HG02973 (cell line): Measurements from ENCODE around the gene CASK.

Experiments
- ATAC-seq: cut with Tn5 transposase; IDR thresholded peaks from one replicate; pipeline ENCODE4 v1.9.1; 2021; ENCODE audit warnings: moderate library complexity; ENCODE audit not compliant: unreplicated experiment

The CASK gene

DNA sequence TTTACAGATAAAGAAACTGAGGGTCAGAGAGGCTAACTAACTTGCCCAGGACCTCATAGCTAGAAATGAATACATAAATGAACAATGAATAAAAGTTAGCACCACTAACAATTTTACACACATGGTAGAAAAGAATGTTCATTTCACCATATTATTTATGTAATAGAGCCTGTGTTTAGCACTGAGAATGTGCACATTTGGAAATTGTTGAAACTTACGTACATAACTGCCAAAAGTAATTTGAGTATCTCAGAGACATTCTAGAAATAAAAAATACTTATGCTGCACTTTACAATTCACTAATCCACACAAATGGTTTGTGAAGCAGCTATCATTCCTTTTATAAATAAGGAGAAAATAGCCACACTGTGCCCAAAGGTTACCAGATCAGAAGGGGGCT, 9.9 kb downstream of the CASK start:
- ATAC-seq = no peak

DNA sequence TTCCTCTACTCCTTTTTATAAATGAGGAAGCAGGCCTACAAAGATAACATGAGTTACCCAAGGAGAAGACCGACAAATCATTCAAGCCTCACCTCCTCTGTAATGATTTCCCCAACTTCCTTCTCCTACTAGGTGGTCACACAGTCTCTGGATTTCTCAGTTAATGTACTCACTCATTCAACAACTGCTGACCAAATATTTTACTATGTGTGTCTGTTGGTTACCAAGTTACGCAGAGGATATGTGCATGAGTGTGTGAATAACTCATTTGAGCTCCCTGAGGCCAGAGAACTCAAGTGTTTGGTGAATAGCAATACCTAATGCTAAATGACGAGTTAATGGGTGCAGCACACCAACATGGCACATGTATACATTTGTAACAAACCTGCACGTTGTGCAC, 10.4 kb downstream of the CASK start:
- no peak for ATAC-seq

DNA sequence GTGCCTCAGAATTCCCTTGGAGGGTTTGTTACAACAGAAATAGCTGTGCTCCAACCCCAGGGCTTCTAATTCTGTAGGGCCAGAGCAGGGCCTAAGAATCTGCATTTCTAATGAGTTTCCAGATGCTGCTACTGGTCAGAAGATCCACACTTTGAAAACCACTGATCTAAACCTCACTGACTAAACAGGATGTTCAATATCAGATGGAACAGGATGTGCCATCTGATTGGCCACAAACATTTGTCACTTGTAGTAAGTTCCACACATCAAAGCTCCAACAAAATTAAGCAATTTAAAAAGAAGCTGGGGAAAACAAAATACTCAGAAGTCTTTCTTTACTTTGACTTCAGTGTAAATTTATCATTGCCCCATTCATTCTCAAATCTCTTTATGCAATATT, 14.3 kb downstream of the CASK start:
- no peak for ATAC-seq

GRCh38 chrX:41906515-41907187, 16.7 kb downstream of the CASK start:
- no peak for ATAC-seq

DNA sequence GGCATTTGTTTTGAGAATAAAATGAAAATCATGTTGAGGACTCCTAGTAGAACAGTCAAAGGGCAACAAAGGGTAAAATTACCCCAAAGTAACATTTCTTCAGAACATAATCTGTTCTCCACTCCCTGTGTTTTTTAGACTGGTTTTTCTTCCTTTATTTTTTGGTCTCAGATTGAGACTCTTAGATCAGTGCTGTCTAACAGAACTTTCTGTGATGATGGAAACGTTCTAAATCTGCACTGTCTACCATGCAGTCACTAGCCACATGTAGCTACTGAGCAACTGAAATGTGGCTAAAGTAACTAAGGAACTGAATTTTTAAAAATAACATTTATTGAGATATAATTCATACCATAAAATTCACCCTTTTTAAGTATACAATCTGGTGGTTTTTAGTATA, 19.8 kb downstream of the CASK start:
- no peak for ATAC-seq

- ATAC-seq = no peak
These were observed 23.0 kb downstream of the CASK start for GRCh38 chrX:41900321-41900720.

DNA sequence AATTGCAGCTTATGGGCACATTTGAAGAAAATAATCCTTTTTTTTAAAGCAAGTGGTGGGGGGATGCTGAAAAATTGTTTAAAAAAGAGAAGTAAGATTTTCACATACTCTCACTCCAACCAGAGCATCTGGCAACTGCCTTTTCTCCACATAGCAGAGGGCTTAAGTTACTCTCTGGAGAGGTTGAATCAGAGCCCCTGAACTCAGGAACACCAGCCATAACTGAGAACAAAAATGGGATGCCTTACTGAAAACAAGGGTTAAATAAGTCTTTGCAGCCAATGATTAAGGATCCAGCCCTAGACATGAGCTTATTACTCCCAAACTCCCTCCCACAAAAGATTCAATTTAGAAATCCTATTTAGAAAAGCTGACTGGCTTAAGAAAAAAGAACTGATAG, 27.5 kb downstream of the CASK start:
- ATAC-seq = no peak

- no peak for ATAC-seq
These were observed 33.3 kb downstream of the CASK start for GRCh38 chrX:41890026-41890423.

- ATAC-seq = no peak
These were observed 33.9 kb downstream of the CASK start for GRCh38 chrX:41889317-41890025.

- ATAC-seq = no peak
These were observed 35.7 kb downstream of the CASK start for GRCh38 chrX:41887691-41888090.

- no peak for ATAC-seq
These were observed 37.6 kb downstream of the CASK start for GRCh38 chrX:41885724-41886123.

GRCh38 chrX:41881166-41881565, 42.2 kb downstream of the CASK start:
- no peak for ATAC-seq

DNA sequence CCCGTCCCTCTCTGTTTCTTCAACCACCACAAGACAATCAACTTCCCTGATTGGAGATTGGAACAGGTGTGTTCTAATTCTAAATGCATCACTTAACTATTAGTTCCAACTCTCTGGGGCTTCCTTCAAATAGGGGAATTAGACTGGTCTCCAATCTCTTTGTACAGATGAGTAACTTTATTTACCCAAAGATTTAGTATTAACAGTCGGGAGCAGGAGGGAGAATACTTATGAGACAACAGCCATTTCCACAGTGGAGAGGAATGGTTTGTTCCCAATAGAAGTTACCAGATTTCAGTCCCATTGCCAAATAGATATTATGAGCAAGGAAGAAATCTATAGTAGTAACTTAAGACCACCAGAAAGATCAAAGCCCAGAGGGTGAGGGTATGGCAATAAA, 46.2 kb downstream of the CASK start:
- ATAC-seq = no peak

- ATAC-seq = no peak
These were observed 48.2 kb downstream of the CASK start for GRCh38 chrX:41875142-41875541.

- no peak for ATAC-seq
These were observed 52.6 kb downstream of the CASK start for GRCh38 chrX:41870719-41871151.

- no peak for ATAC-seq
These were observed 54.9 kb downstream of the CASK start for GRCh38 chrX:41868392-41868977.

DNA sequence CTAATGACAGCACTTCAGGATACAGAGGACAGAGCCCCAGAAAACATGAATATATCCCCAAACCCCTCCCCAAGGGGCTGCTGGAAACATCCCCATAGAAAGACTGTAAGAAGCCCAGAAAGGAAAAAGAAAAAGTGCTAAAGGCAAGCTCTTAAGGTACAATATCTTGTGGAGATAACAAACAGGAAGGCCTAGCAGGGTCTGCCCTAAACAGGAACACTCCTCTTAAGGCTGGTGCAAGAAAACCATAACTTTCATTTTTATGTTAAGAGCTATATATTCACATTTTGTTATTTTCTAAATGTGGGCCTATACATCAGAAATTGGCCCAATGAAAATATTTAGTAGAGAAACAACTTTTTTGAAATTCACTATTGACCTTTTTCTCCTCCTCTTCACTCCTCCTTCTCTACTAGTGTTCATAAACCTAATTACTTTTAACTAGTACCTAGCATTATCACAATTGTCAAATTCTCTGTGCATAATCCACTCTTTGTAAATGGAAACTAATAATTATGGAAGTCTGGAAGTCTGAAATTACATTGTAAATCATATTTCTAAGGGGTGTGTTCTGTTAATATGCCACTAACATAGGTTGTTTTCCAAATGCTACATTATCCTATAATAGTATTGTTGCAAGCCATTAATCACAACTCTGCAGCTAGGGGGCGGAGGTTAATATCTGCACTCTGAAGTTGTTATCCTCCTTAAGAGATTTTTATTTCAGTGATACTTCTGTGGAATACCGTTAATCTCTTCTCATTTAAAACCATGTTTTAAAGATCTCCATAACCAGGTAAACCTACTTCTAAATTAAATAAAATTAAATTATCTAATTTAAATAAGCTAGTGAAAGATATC, 59.8 kb downstream of the CASK start:
- no peak for ATAC-seq

DNA sequence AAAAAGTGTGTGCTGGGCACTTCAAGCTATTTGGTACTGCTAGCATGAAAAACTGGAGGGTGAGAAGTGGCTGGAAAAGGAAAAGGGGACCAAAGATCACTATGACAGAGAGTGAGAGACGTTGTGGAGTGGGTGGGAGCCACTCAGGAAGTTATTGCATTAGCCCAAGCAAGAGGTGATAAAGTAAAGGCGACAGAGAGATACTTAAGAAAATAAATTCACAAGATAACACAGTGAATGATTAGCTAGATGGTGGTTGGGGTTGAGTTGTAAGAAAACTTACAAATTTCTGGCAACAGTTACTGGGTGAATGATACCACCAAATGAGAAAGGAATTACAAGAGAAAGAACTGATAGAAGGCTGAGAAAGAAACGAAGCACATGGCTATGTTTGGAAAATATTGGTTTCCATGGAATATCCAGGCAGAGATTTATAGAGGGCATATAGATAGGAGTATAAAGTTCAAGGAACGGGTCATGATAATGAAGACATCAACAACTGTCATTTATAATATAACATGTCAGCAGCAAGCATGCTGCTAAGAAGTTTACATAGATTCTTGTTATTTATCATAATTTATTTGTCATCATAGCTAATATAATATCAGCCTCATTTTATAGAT, 60.7 kb downstream of the CASK start:
- no peak for ATAC-seq

GRCh38 chrX:41858161-41858775, 65.1 kb downstream of the CASK start:
- ATAC-seq = no peak

GRCh38 chrX:41857670-41858069, 65.7 kb downstream of the CASK start:
- ATAC-seq = no peak

DNA sequence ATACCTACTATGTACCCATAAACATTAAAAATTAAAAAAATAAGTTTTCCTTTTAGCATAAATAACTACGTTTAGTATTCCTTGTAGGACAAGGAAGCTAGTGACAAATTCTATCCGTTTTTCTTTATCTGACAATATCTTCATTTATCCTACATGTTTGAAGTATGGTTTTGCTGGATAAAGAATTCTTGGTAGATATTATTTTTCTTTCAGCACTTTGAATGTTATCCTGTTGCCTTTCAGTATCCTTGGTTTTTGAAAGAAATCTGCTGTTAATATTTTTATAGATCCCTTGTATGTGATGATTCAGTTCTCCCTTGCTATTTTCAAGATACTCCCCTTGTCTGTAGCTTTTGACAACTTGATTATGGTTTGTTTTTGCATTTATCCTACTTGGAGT, 76.6 kb downstream of the CASK start:
- ATAC-seq = no peak
